Dermis blood vessel endothelial cell (primary cell): ENCODE results near the gene IPO5. TPM values are rescaled to one million over a fixed set of nuclear protein-coding genes. Genes with fewer than 3 reads are reported as not detected.

Source experiments
- DNase-seq: peaks from one replicate; pipeline ENCODE4 v3.0.0; 2010
- total RNA-seq: library from RNA; depleted of rRNA; stranded (reverse); fragments of >200 nt; gene quantifications from 2 replicates; pipeline ENCODE4 v1.2.3, GENCODE V29; 2014

The IPO5 gene
- total RNA-seq, 1 donor from 2014 or later = 130 TPM

GRCh38 chr13:98059276-98059675, 105.8 kb downstream of the IPO5 start:
- DNase-seq = no peak

GRCh38 chr13:98060282-98060681, 106.8 kb downstream of the IPO5 start:
- no peak for DNase-seq

GRCh38 chr13:98065468-98065867, 112.0 kb downstream of the IPO5 start:
- no peak for DNase-seq

DNA sequence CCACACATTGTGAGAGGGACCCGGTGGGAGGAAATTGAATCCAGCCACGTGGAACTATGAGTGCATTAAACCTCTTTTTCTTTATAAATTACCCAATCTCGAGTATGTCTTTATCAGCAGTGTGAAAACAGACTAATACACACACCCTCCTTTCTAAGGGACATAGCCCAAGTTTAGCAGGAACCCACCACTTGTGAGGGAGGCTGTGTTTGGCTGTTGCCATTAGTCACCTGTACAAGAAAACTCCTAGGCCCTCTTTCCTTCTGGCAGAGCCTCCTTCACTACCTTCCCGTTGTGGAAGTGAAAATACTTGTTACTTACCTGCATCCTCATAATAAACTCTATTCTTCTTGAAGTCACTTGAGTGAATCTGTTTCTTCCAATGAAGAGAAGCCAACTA, 113.2 kb downstream of the IPO5 start:
- DNase-seq = no peak

- no peak for DNase-seq
These were observed 115.0 kb downstream of the IPO5 start for GRCh38 chr13:98068521-98068920.

- no peak for DNase-seq
These were observed 116.5 kb downstream of the IPO5 start for GRCh38 chr13:98069985-98070384.

DNA sequence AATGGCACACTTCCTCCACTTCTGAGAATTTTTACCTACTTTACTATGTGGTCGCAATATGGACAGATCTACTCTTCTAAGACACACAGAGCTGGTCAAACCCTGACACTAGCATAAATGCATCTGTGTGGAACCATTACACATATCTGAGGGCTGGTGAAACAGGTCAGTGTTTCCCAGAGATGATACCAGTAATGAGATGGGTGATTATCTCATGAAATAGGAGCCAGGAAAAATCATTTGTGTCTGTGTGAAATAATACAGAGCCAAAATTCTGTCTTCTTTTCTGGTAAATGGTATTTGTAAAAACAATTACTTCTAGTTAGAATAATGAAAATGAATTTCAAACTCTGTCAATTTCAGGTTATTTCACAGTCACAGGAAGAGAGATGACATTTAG, 117.8 kb downstream of the IPO5 start:
- no peak for DNase-seq

DNA sequence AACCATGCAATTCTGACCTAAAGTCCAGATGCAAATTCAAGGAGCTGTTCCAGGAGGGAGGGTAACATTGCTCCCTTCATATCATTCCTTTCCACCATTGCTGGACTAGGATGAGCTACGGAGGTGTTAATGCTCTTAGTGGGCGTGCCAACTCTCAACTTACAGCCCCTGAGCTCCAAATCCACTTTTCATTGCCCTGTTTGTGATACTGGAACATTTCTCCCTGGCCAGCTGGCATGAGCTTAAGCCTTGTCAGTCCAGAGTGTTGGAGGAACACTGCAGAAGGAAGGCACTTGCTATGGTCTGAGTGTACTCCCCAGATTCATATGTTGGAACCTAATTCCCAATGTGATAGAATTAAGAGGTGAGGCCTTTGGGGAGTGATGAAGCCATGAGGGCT, 119.0 kb downstream of the IPO5 start:
- DNase-seq = no peak

Other genes with a start within 250 kb of the IPO5 start
- gene FARP1, start 189.4 kb downstream of the IPO5 start, total RNA-seq = 17.2 and 27.0 TPM in 2 replicates
- not detected in 2 replicates for gene RNF113B, start 223.6 kb downstream of the IPO5 start, total RNA-seq